Measurements from ENCODE around the gene ANKRD13D. TPM values are rescaled to one million over a fixed set of nuclear protein-coding genes. Genes with fewer than 3 reads are reported as not detected.

The ANKRD13D gene
- total RNA-seq, 4 donors from 2014 or later, result 18.6 to 78.2 (median 28.6) TPM

- no peak for TF ChIP-seq CTCF (IDR thresholded peaks at IDR 0.05)
- DNase-seq (ENCODE audit: low spot score) (no peak), ATAC-seq (ENCODE audit: low FRiP score) (no peak)
Measured at GRCh38 chr11:67293090-67293489, 4.0 kb downstream of the ANKRD13D start.

- ATAC-seq (ENCODE audit: low FRiP score) (no peak), DNase-seq (ENCODE audit: low spot score) (no peak)
- no peak for TF ChIP-seq CTCF (IDR thresholded peaks at IDR 0.05)
Measured at GRCh38 chr11:67295846-67296245, 6.7 kb downstream of the ANKRD13D start.

GRCh38 chr11:67298786-67299185 lies 9.7 kb downstream of the ANKRD13D start:
- ATAC-seq (ENCODE audit: low FRiP score) (no peak), DNase-seq (ENCODE audit: low spot score) (no peak)
- no peak for TF ChIP-seq CTCF (IDR thresholded peaks at IDR 0.05)

GRCh38 chr11:67299471-67300191 lies 10.5 kb downstream of the ANKRD13D start:
- no peak for ATAC-seq (ENCODE audit: low FRiP score)
- TF ChIP-seq CTCF (IDR thresholded peaks at IDR 0.05), result no peak
- no peak for DNase-seq (ENCODE audit: low spot score)

GRCh38 chr11:67300256-67300755 lies 11.2 kb downstream of the ANKRD13D start:
- ATAC-seq (ENCODE audit: low FRiP score) (no peak), DNase-seq (ENCODE audit: low spot score) (no peak)
- no peak for TF ChIP-seq CTCF (IDR thresholded peaks at IDR 0.05)

GRCh38 chr11:67300756-67301312 lies 11.7 kb downstream of the ANKRD13D start:
- ATAC-seq (ENCODE audit: low FRiP score) (no peak), DNase-seq (ENCODE audit: low spot score) (no peak)
- TF ChIP-seq CTCF (IDR thresholded peaks at IDR 0.05), result no peak

Data from omental fat pad (tissue), 4 donors.